ENCODE data around the gene ZFP91.

ZFP91 gene

GRCh38 chr11:58608331-58608730 lies 29.5 kb downstream of the ZFP91 start:
- no peak for DNase-seq (ENCODE audit: low spot score in 2 of 2)
- peaks cover 61% of the 10 kb centered on the region for H3K4me1 Mint-ChIP-seq
- ATAC-seq, result no peak
- H3K4me3 Mint-ChIP-seq, result no peak overlapping the region
- no peaks in the 10 kb centered on the region for H3K9me3 Mint-ChIP-seq
- peak overlapping the region; percentile 32 for H3K27ac Mint-ChIP-seq
- H3K36me3 Mint-ChIP-seq, result peaks cover 68% of the 10 kb centered on the region

GRCh38 chr11:58609723-58610122 lies 30.9 kb downstream of the ZFP91 start:
- H3K36me3 Mint-ChIP-seq, result peaks cover 71% of the 10 kb centered on the region
- H3K4me3 Mint-ChIP-seq, result no peak overlapping the region
- ATAC-seq (no peak), DNase-seq (ENCODE audit: low spot score in 2 of 2) (no peak)
- H3K4me1 Mint-ChIP-seq, result peaks cover 47% of the 10 kb centered on the region
- no peaks in the 10 kb centered on the region for H3K9me3 Mint-ChIP-seq
- H3K27ac Mint-ChIP-seq, result no peak overlapping the region

GRCh38 chr11:58613228-58613627 lies 34.4 kb downstream of the ZFP91 start:
- Mint-ChIP-seq H3K4me3 (no peak overlapping the region), H3K4me1 (peaks cover 29% of the 10 kb centered on the region), H3K36me3 (peaks cover 99% of the 10 kb centered on the region), H3K27ac (no peak overlapping the region), H3K9me3 (no peaks in the 10 kb centered on the region)
- DNase-seq (ENCODE audit: low spot score in 2 of 2) (no peak), ATAC-seq (no peak)

GRCh38 chr11:58615559-58615958 lies 36.7 kb downstream of the ZFP91 start:
- H3K9me3 Mint-ChIP-seq, result no peaks in the 10 kb centered on the region
- DNase-seq (ENCODE audit: low spot score in 2 of 2), result no peak
- no peak overlapping the region for H3K27ac Mint-ChIP-seq
- peaks cover 100% of the 10 kb centered on the region for H3K36me3 Mint-ChIP-seq
- ATAC-seq, result no peak
- peaks cover 17% of the 10 kb centered on the region for H3K4me1 Mint-ChIP-seq
- no peak overlapping the region for H3K4me3 Mint-ChIP-seq

GRCh38 chr11:58616594-58616993 lies 37.7 kb downstream of the ZFP91 start:
- no peaks in the 10 kb centered on the region for H3K9me3 Mint-ChIP-seq
- H3K4me1 Mint-ChIP-seq, result peaks cover 7% of the 10 kb centered on the region
- peaks cover 100% of the 10 kb centered on the region for H3K36me3 Mint-ChIP-seq
- ATAC-seq, result no peak
- H3K27ac Mint-ChIP-seq, result no peak overlapping the region
- no peak overlapping the region for H3K4me3 Mint-ChIP-seq
- DNase-seq (ENCODE audit: low spot score in 2 of 2), result no peak

- peak; percentile 53 for ATAC-seq
- peaks cover 6% of the 10 kb centered on the region for H3K4me1 Mint-ChIP-seq
Measured at GRCh38 chr11:58617976-58618557, 39.2 kb downstream of the ZFP91 start.

GRCh38 chr11:58621586-58622262 lies 42.9 kb downstream of the ZFP91 start:
- Mint-ChIP-seq H3K4me1 (peaks cover 6% of the 10 kb centered on the region), H3K27ac (peak overlapping the region; percentile 37), H3K4me3 (no peak overlapping the region), H3K36me3 (peaks cover 94% of the 10 kb centered on the region), H3K9me3 (no peaks in the 10 kb centered on the region)
- DNase-seq (ENCODE audit: low spot score in 2 of 2) (no peak), ATAC-seq (no peak)

More at GRCh38 chr11:58617976-58618557, 39.2 kb downstream of the ZFP91 start:
- Mint-ChIP-seq H3K4me3 (no peak overlapping the region), H3K9me3 (no peaks in the 10 kb centered on the region), H3K27ac (peak overlapping the region; percentile 84), H3K36me3 (peaks cover 100% of the 10 kb centered on the region)
- DNase-seq (ENCODE audit: low spot score in 2 of 2), result no peak

GRCh38 chr11:58622344-58622743 lies 43.5 kb downstream of the ZFP91 start, which contains the start of gene CNTF:
Gene CNTF, plus strand, starts transcription at chr11:58622665. Its CDS starts 88 bp downstream, at chr11:58622753.
- H3K9me3 Mint-ChIP-seq, result no peaks in the 10 kb centered on the region
- peak within 1 kb of the TSS; percentile 37 for H3K27ac Mint-ChIP-seq
- no peak for ATAC-seq
- DNase-seq (ENCODE audit: low spot score in 2 of 2), result no peak
- peaks cover 94% of the 10 kb centered on the region for H3K36me3 Mint-ChIP-seq
- H3K4me1 Mint-ChIP-seq, result peaks cover 3% of the 10 kb centered on the region
- H3K4me3 Mint-ChIP-seq, result no peak within 1 kb of the TSS

GRCh38 chr11:58625086-58625485 lies 46.2 kb downstream of the ZFP91 start:
- Mint-ChIP-seq H3K4me3 (no peak overlapping the region), H3K36me3 (peaks cover 79% of the 10 kb centered on the region), H3K27ac (no peak overlapping the region), H3K4me1 (no peaks in the 10 kb centered on the region), H3K9me3 (no peaks in the 10 kb centered on the region)
- DNase-seq (ENCODE audit: low spot score in 2 of 2) (no peak), ATAC-seq (no peak)

GRCh38 chr11:58625826-58626460 lies 47.1 kb downstream of the ZFP91 start:
- no peak overlapping the region for H3K4me3 Mint-ChIP-seq
- peaks cover 70% of the 10 kb centered on the region for H3K36me3 Mint-ChIP-seq
- no peaks in the 10 kb centered on the region for H3K4me1 Mint-ChIP-seq
- ATAC-seq (no peak), DNase-seq (ENCODE audit: low spot score in 2 of 2) (no peak)
- H3K9me3 Mint-ChIP-seq, result no peaks in the 10 kb centered on the region
- H3K27ac Mint-ChIP-seq, result peak overlapping the region; percentile 6

- Mint-ChIP-seq H3K4me3 (no peak overlapping the region), H3K36me3 (peaks cover 59% of the 10 kb centered on the region), H3K4me1 (no peaks in the 10 kb centered on the region), H3K27ac (peak overlapping the region; percentile 6), H3K9me3 (no peaks in the 10 kb centered on the region)
- no peak for DNase-seq (ENCODE audit: low spot score in 2 of 2)
- no peak for ATAC-seq
Measured at GRCh38 chr11:58626934-58627483, 48.1 kb downstream of the ZFP91 start.

- ATAC-seq, result no peak
- Mint-ChIP-seq H3K27ac (no peak overlapping the region), H3K4me3 (no peak overlapping the region), H3K36me3 (peaks cover 45% of the 10 kb centered on the region), H3K4me1 (no peaks in the 10 kb centered on the region), H3K9me3 (no peaks in the 10 kb centered on the region)
- DNase-seq (ENCODE audit: low spot score in 2 of 2), result no peak
Measured at GRCh38 chr11:58628446-58628845, 49.6 kb downstream of the ZFP91 start.

- no peak overlapping the region for H3K4me3 Mint-ChIP-seq
- DNase-seq (ENCODE audit: low spot score in 2 of 2), result no peak
- H3K27ac Mint-ChIP-seq, result peak overlapping the region; percentile 23
- H3K4me1 Mint-ChIP-seq, result no peaks in the 10 kb centered on the region
- H3K36me3 Mint-ChIP-seq, result peaks cover 31% of the 10 kb centered on the region
- peak; percentile 36 for ATAC-seq
- H3K9me3 Mint-ChIP-seq, result no peaks in the 10 kb centered on the region
Measured at GRCh38 chr11:58629857-58630256, 51.0 kb downstream of the ZFP91 start.

- no peak for DNase-seq (ENCODE audit: low spot score in 2 of 2)
- Mint-ChIP-seq H3K4me3 (no peak overlapping the region), H3K27ac (no peak overlapping the region), H3K9me3 (no peaks in the 10 kb centered on the region), H3K4me1 (no peaks in the 10 kb centered on the region), H3K36me3 (peaks cover 22% of the 10 kb centered on the region)
- ATAC-seq, result no peak
Measured at GRCh38 chr11:58631378-58631777, 52.5 kb downstream of the ZFP91 start.

GRCh38 chr11:58632510-58632909 lies 53.6 kb downstream of the ZFP91 start:
- ATAC-seq, result no peak
- Mint-ChIP-seq H3K27ac (no peak overlapping the region), H3K4me1 (no peaks in the 10 kb centered on the region), H3K9me3 (no peaks in the 10 kb centered on the region), H3K4me3 (no peak overlapping the region), H3K36me3 (peaks cover 10% of the 10 kb centered on the region)
- no peak for DNase-seq (ENCODE audit: low spot score in 2 of 2)

Measured in stimulated activated effector memory CD8-positive, alpha-beta T cell treated with anti-CD3 and anti-CD28 coated beads, Interleukin-12 subunit alpha, Interleukin-12 subunit beta, amount 100 ng/mL, for 72 hours (primary cell).